Ectodermal cell (in vitro differentiated cells): ENCODE measurements around the gene PIGR.

ENCODE experiments used
- H3K27ac ChIP-seq: 2 replicates; pipeline ENCODE4 v1.7.0; 2013; ENCODE audit warnings: mild to moderate bottlenecking, low read depth, low read length; ENCODE audit not compliant: insufficient read depth, poor library complexity, severe bottlenecking
- H3K27me3 ChIP-seq: 2 replicates; pipeline ENCODE4 v1.7.0; 2013; ENCODE audit warnings: mild to moderate bottlenecking, low read length; ENCODE audit not compliant: insufficient read depth, control insufficient read depth, poor library complexity, severe bottlenecking
- H3K36me3 ChIP-seq: one replicate; pipeline ENCODE4 v1.7.0; 2013; ENCODE audit warnings: low read length; ENCODE audit not compliant: control insufficient read depth, insufficient read depth
- H3K4me1 ChIP-seq: one replicate; pipeline ENCODE4 v1.7.0; 2013; ENCODE audit warnings: low read length; ENCODE audit not compliant: control insufficient read depth, insufficient read depth
- H3K4me3 ChIP-seq: 2 replicates; pipeline ENCODE4 v1.7.0; 2013; ENCODE audit warnings: low read depth, low read length, control low read depth; ENCODE audit not compliant: insufficient read depth
- H3K9me3 ChIP-seq: 2 replicates; pipeline ENCODE4 v1.7.0; 2013; ENCODE audit warnings: mild to moderate bottlenecking, low read length, moderate library complexity; ENCODE audit not compliant: control insufficient read depth
- WGBS, 2 experiments: methylation state at CpG; one replicate each; pipeline ENCODE4 v1.1.7; 2013; ENCODE audit warnings: missing lambda C conversion rate in 2 of 2; 5-methylcytosine and 5-hydroxymethylcytosine counted together

PIGR gene

DNA sequence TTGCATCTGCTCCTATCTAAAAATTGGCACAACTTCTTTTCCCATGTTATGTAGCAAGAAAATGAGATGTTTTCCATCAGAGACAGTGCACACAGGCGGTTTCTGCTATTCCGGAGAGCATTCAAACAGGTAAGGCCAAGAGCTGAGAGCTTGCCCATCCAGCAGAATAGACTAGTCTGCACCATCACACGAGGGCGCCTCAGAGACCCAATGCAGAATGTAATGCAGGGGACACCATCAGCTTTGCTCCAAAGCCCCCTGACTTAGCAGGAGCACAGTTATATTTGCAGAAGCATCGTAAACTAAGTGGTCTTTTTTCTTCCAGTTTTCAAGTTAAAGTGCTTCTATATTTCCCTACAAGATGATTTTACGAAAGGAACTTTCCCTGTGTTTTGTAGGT lies 44.3 kb downstream of the PIGR start:
- Histone ChIP-seq H3K27me3 (no peaks in the 10 kb centered on the region), H3K36me3 (no peaks in the 10 kb centered on the region), H3K9me3 (no peaks in the 10 kb centered on the region), H3K27ac (no peak overlapping the region), H3K4me3 (no peak overlapping the region), H3K4me1 (no peaks in the 10 kb centered on the region)
- 90 to 91% methylated on average over 5 of the region's 6 CpGs for WGBS, 2 experiments

DNA sequence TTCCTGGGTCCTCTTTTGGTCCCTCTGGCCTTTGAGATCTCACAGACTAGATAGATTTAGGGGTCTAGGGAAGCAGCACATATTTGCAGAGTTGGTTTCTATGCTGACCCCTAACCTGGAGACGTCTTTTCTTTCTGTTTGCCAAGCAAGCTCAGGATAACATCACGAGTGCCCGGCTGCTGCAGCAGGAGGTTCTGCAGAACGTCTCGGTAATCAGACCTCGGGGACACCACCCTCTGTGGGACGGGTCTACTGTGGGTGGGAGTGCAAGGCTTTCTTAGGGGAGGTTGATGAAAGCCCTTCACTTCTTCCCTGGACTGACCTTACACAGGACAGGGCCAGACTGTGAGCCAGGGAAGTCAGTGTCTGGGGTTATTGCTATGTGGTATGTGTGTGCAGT lies 46.1 kb downstream of the PIGR start:
- H3K9me3 ChIP-seq = no peaks in the 10 kb centered on the region
- WGBS, 2 experiments = 93% methylated on average over 7 of the region's 7 CpGs

GRCh38 chr1:206899717-206900116 lies 46.5 kb downstream of the PIGR start:
- Histone ChIP-seq H3K36me3 (no peaks in the 10 kb centered on the region), H3K27me3 (no peaks in the 10 kb centered on the region), H3K27ac (no peak overlapping the region), H3K4me3 (no peak overlapping the region), H3K4me1 (no peaks in the 10 kb centered on the region), H3K9me3 (no peaks in the 10 kb centered on the region)
- 84 to 85% methylated on average over 5 of the region's 5 CpGs for WGBS, 2 experiments

More for the DNA sequence above, 46.1 kb downstream of the PIGR start:
- H3K36me3 ChIP-seq = no peaks in the 10 kb centered on the region
- H3K4me1 ChIP-seq = no peaks in the 10 kb centered on the region
- no peak overlapping the region for H3K4me3 ChIP-seq
- no peak overlapping the region for H3K27ac ChIP-seq
- no peaks in the 10 kb centered on the region for H3K27me3 ChIP-seq

GRCh38 chr1:206898915-206899431 lies 47.3 kb downstream of the PIGR start:
- Histone ChIP-seq H3K27me3 (no peaks in the 10 kb centered on the region), H3K9me3 (no peaks in the 10 kb centered on the region), H3K4me1 (no peaks in the 10 kb centered on the region), H3K27ac (no peak overlapping the region), H3K4me3 (no peak overlapping the region), H3K36me3 (no peaks in the 10 kb centered on the region)
- 90 to 91% methylated on average over 13 of the region's 13 CpGs for WGBS, 2 experiments

DNA sequence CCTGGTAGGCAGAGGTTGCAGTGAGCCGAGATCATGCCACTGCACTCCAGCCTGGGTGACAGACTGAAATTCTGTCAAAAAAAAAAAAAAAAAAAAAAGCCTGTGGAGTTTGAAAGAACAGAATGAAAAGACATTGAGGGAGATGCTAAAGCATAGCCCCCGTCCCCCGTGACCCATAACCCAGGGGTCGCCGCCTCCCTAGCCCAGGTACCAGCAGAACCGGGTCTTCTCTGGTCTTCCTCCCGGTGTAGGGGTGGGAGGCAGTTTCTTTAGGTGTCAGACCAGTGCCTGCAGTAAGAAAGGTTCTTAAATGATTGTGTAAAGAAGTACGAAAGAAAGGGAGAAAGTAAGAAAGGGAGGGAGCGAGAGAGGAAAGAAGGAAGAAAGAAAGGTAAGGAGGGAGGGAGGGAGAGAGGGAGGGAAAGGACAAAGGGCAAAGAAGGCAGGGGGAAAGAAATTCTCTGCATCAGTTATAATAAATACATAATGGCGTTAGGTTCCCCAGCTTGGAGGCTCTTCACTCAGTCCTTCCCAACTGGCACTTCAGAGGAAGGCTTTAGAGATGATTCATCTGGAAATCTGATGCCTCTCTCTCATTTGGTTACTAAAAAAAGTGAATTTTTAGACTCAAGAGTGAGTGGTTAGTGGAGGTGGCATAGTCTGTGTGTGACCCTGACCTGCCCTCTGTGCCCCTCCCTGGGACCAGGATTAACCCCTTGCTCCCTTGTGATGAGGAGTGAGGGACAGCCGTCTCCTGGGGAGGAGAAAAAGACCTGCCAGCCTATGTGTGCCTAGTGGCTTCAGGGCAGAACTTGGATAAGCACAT lies 48.0 kb downstream of the PIGR start:
- Histone ChIP-seq H3K9me3 (no peaks in the 10 kb centered on the region), H3K27ac (no peak overlapping the region), H3K4me3 (no peak overlapping the region), H3K27me3 (no peaks in the 10 kb centered on the region), H3K4me1 (no peaks in the 10 kb centered on the region), H3K36me3 (no peaks in the 10 kb centered on the region)
- WGBS, 2 experiments = 79 to 82% methylated on average over 11 of the region's 11 CpGs

- Histone ChIP-seq H3K4me1 (no peaks in the 10 kb centered on the region), H3K4me3 (no peak within 1 kb of the TSS), H3K27me3 (no peaks in the 10 kb centered on the region), H3K27ac (no peak within 1 kb of the TSS), H3K36me3 (no peaks in the 10 kb centered on the region), H3K9me3 (no peaks in the 10 kb centered on the region)
- 90 to 91% methylated on average over 4 of the region's 4 CpGs for WGBS, 2 experiments
Measured at GRCh38 chr1:206897175-206897574, 49.1 kb downstream of the PIGR start, which contains the start of gene IL24. Gene IL24, plus strand, starts transcription at chr1:206897443. Its CDS starts 390 bp downstream, at chr1:206897833.

- Histone ChIP-seq H3K27me3 (no peaks in the 10 kb centered on the region), H3K27ac (no peak overlapping the region), H3K4me1 (no peaks in the 10 kb centered on the region), H3K4me3 (no peak overlapping the region), H3K36me3 (no peaks in the 10 kb centered on the region), H3K9me3 (no peaks in the 10 kb centered on the region)
- 94 to 95% methylated on average over 3 of the region's 3 CpGs for WGBS, 2 experiments
Measured at GRCh38 chr1:206896261-206896660, 50.0 kb downstream of the PIGR start.

DNA sequence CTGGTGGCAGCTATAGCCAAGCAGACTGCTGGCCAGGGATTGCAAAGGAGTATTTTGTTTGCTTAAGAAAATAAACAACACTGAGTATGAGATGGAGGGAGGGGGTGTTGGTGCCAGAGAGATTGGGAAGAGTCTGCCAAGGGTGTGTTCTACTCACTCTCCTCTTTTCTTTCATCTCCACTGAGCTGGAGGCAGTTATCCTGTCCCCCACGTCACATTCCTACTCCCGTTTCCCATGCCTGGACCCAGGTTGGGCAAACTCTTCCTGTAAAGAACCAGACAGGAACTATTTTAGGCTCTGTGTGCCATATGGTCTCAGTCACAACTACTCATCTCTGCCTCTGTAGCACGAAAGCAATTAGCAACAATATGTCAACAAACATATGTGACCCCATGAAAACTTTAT lies 50.4 kb downstream of the PIGR start:
- H3K4me3 ChIP-seq = no peak overlapping the region
- no peaks in the 10 kb centered on the region for H3K9me3 ChIP-seq
- 87 to 92% methylated on average over 3 of the region's 3 CpGs for WGBS, 2 experiments
- no peak overlapping the region for H3K27ac ChIP-seq
- no peaks in the 10 kb centered on the region for H3K4me1 ChIP-seq
- no peaks in the 10 kb centered on the region for H3K36me3 ChIP-seq
- H3K27me3 ChIP-seq = no peaks in the 10 kb centered on the region

GRCh38 chr1:206895325-206895724 lies 50.9 kb downstream of the PIGR start:
- H3K36me3 ChIP-seq = no peaks in the 10 kb centered on the region
- H3K4me1 ChIP-seq = no peaks in the 10 kb centered on the region
- 85 to 91% methylated on average over 3 of the region's 3 CpGs for WGBS, 2 experiments
- H3K27me3 ChIP-seq = no peaks in the 10 kb centered on the region
- H3K4me3 ChIP-seq = no peak overlapping the region
- H3K9me3 ChIP-seq = no peaks in the 10 kb centered on the region
- H3K27ac ChIP-seq = no peak overlapping the region

DNA sequence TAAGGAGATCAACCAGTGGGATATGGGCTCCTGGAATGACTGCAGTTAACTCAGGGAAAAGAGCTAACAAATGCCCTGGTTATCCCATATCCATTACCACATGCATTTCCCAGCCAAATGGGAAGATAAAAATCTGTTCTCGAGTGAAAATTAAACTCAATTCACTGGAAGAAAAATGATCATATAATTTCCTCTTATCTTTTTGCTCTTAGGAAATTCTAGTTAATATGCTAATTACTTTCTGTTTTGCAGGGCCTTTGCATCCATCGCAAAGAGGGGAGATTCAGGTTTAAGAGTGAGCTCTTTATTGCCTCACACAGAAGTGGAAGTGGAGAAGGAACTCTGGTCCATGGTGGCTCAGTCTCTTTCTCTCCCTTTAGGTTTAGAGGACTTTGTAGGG lies 52.9 kb downstream of the PIGR start:
- Histone ChIP-seq H3K4me1 (no peaks in the 10 kb centered on the region), H3K4me3 (no peak overlapping the region), H3K27ac (no peak overlapping the region), H3K36me3 (no peaks in the 10 kb centered on the region), H3K9me3 (no peaks in the 10 kb centered on the region), H3K27me3 (no peaks in the 10 kb centered on the region)
- 95% methylated on average over 2 of the region's 2 CpGs for WGBS, 2 experiments
